Skeletal muscle satellite cell (primary cell): ENCODE measurements around the gene FOCAD. TPM values are rescaled to one million over a fixed set of nuclear protein-coding genes. Genes with fewer than 3 reads are reported as not detected.

ENCODE experiments used
- H3K27me3 ChIP-seq: 2 replicates; pipeline ENCODE4 v1.7.0; 2013; ENCODE audit warnings: low read length; ENCODE audit not compliant: control insufficient read depth, insufficient read depth
- H3K36me3 ChIP-seq: 2 replicates; pipeline ENCODE4 v1.7.0; 2013; ENCODE audit warnings: mild to moderate bottlenecking, control low read depth, low read length; ENCODE audit not compliant: insufficient read depth
- H3K4me1 ChIP-seq: 2 replicates; pipeline ENCODE4 v1.7.0; 2013; ENCODE audit warnings: low read length; ENCODE audit not compliant: control insufficient read depth, insufficient read depth
- H3K4me2 ChIP-seq: 2 replicates; pipeline ENCODE4 v1.7.0; 2013; ENCODE audit warnings: mild to moderate bottlenecking, low read length
- H3K4me3 ChIP-seq: 2 replicates; pipeline ENCODE4 v1.7.0; 2013; ENCODE audit warnings: low read length
- H3K9ac ChIP-seq: 2 replicates; pipeline ENCODE4 v1.7.0; 2013; ENCODE audit warnings: mild to moderate bottlenecking, low read depth, low read length, moderate library complexity
- H3K9me3 ChIP-seq: replicated peaks from 2 replicates; pipeline ENCODE4 v1.7.0; 2013; ENCODE audit warnings: mild to moderate bottlenecking, control low read depth, low read length
- total RNA-seq: library from RNA; depleted of rRNA; stranded (reverse); fragments of >200 nt; gene quantifications from 2 replicates; pipeline ENCODE4 v1.2.3, GENCODE V29; 2012; rRNA removed

Gene FOCAD
- 47.4 and 53.7 TPM in 2 replicates for total RNA-seq

DNA sequence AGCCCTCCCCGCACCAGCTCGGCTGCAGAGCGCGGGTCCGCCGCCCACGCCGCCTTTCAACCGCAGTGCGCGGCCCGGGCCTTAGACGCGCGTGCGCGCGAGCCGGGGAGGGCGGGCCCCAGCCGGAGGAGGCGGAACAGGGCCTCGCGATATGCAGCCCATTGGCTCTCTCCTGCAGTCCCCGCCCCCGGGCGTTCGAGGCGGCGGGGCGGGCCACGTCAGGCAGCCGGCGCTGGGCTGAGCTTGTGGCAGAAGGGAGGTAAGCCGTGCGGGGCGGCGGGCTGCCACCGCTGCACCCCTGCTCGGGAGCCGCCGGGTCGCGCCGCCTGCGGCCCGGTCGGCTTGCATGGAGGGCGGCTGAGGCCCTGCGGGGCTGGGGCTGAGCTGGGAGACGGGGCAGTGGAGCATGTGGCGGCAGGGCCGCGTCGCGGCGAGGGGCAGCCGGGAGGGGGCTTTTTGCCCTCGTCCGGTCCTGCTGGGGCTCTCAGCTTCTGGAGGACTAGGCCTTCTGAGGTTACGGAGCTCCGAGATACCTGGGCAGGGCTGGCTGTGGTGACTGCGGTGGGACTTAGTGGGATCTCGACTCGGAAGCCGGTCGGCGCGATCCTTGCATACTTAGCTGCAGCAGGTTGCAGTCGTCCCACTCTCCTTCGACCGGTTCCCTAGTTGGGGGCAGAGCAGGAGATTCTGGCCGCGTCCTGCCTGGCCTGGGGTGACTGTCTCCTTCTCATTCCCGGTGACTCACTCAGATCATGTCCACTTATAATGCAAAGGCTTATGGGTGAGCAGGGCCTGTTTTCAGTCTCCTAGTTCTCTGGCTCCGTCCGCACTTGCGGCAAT, at the start of gene FOCAD:
TSS of gene FOCAD (plus strand) at position 225 of the 840 bp plus-strand sequence. CDS start 31,095 bp downstream, outside the sequence.
- peak within 1 kb of the TSS; percentile 92 for H3K9ac ChIP-seq
- no peaks in the 10 kb centered on the region for H3K27me3 ChIP-seq
- peak within 1 kb of the TSS; percentile 88 for H3K4me3 ChIP-seq
- H3K36me3 ChIP-seq: no peaks in the 10 kb centered on the region
- peaks cover 28% of the 10 kb centered on the region for H3K4me1 ChIP-seq
- H3K9me3 ChIP-seq: no peaks in the 10 kb centered on the region
- peak within 1 kb of the TSS; percentile 97 for H3K4me2 ChIP-seq

GRCh38 chr9:20634895-20635294, 49.2 kb upstream of the FOCAD start:
- Histone ChIP-seq H3K9me3 (no peaks in the 10 kb centered on the region), H3K9ac (no peak overlapping the region), H3K36me3 (no peaks in the 10 kb centered on the region), H3K4me1 (peaks cover 5% of the 10 kb centered on the region), H3K27me3 (no peaks in the 10 kb centered on the region), H3K4me2 (no peak overlapping the region), H3K4me3 (no peak overlapping the region)

DNA sequence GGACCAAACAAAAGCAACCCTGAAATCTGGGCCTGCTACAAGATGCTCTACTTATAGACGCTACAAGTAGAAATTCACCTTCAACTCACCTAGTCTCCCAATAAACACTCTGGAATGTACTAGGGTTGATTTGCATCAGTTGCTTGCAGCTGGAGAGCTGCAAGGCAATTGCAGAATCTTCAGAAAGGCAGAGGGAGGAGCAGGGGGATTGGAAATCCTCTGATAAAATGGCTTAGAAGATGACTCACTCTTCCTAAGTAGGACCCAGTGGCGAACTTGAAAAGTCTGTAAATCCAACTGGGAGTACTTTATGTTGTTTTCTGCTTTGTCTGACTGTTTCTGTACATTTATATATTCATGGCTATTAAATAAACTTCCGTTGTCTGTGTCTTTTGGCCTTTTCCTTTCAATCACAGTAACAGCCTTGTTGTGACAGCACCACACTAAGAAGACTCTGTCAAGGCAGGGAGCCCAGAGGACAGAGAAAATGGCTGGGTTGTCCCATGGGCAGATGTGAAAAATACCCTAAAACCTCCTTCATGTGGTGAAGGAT, 47.1 kb upstream of the FOCAD start:
- Histone ChIP-seq H3K4me3 (no peak overlapping the region), H3K9ac (no peak overlapping the region), H3K4me2 (no peak overlapping the region), H3K4me1 (peaks cover 5% of the 10 kb centered on the region), H3K27me3 (no peaks in the 10 kb centered on the region), H3K36me3 (no peaks in the 10 kb centered on the region), H3K9me3 (no peaks in the 10 kb centered on the region)

- H3K36me3 ChIP-seq: no peaks in the 10 kb centered on the region
- H3K9me3 ChIP-seq: no peaks in the 10 kb centered on the region
- no peak overlapping the region for H3K9ac ChIP-seq
- no peaks in the 10 kb centered on the region for H3K4me1 ChIP-seq
- H3K27me3 ChIP-seq: no peaks in the 10 kb centered on the region
- no peak overlapping the region for H3K4me2 ChIP-seq
- no peak overlapping the region for H3K4me3 ChIP-seq
Observed at GRCh38 chr9:20640331-20641187, 43.5 kb upstream of the FOCAD start.

- Histone ChIP-seq H3K9ac (no peak overlapping the region), H3K4me1 (no peaks in the 10 kb centered on the region), H3K9me3 (no peaks in the 10 kb centered on the region), H3K36me3 (no peaks in the 10 kb centered on the region), H3K4me3 (no peak overlapping the region), H3K4me2 (no peak overlapping the region), H3K27me3 (no peaks in the 10 kb centered on the region)
Observed at GRCh38 chr9:20642045-20642444, 42.0 kb upstream of the FOCAD start.

GRCh38 chr9:20643660-20644059, 40.4 kb upstream of the FOCAD start:
- Histone ChIP-seq H3K9ac (no peak overlapping the region), H3K4me3 (no peak overlapping the region), H3K36me3 (no peaks in the 10 kb centered on the region), H3K4me1 (no peaks in the 10 kb centered on the region), H3K4me2 (no peak overlapping the region), H3K9me3 (no peaks in the 10 kb centered on the region), H3K27me3 (no peaks in the 10 kb centered on the region)

DNA sequence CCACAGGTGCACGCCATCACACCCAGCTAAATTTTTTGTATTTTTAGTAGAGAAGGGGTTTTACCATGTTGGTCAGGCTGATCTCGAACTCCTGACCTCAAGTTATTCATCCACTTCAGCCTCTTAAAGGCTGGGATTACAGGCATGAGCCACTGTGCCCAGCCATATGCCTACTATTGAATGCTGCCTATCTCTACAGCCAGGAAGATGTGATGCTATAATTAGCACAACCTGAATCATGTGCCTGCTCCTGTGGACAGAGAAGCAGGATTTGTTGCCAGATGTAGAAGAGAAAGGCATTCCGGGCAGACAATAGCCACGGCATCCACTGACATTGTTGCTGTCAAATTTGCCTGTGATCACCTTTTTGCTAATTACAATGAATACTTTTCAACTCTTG, 37.4 kb upstream of the FOCAD start:
- H3K36me3 ChIP-seq: no peaks in the 10 kb centered on the region
- no peak overlapping the region for H3K4me3 ChIP-seq
- no peaks in the 10 kb centered on the region for H3K27me3 ChIP-seq
- no peak overlapping the region for H3K4me2 ChIP-seq
- H3K9me3 ChIP-seq: no peaks in the 10 kb centered on the region
- no peak overlapping the region for H3K9ac ChIP-seq
- no peaks in the 10 kb centered on the region for H3K4me1 ChIP-seq

DNA sequence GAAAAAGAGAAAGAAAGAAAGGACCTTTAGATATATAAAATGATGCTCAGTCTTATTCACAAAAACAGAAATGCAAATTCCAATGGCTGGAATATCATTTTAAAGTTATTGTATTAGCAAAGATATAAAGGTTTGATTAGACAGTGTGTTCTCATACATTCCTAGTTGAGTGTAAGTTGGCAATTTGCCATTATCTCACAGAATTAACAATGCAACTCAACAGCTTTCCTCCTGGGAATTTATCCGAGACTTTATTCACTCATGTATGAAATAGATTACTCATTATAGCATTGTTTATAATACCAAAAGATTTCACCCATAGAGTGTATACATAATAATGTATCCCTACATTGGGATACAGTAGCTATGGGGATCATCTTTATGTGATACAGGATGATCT, 34.7 kb upstream of the FOCAD start:
- no peaks in the 10 kb centered on the region for H3K27me3 ChIP-seq
- H3K4me2 ChIP-seq: no peak overlapping the region
- H3K9ac ChIP-seq: no peak overlapping the region

GRCh38 chr9:20650313-20650712, 33.7 kb upstream of the FOCAD start:
- Histone ChIP-seq H3K36me3 (no peaks in the 10 kb centered on the region), H3K4me3 (no peak overlapping the region), H3K4me2 (no peak overlapping the region), H3K9me3 (no peaks in the 10 kb centered on the region), H3K9ac (no peak overlapping the region), H3K27me3 (no peaks in the 10 kb centered on the region), H3K4me1 (no peaks in the 10 kb centered on the region)

More for the DNA sequence above, 34.7 kb upstream of the FOCAD start:
- no peaks in the 10 kb centered on the region for H3K9me3 ChIP-seq
- H3K4me1 ChIP-seq: no peaks in the 10 kb centered on the region
- H3K4me3 ChIP-seq: no peak overlapping the region
- no peaks in the 10 kb centered on the region for H3K36me3 ChIP-seq

GRCh38 chr9:20650750-20651299, 33.2 kb upstream of the FOCAD start:
- Histone ChIP-seq H3K9ac (no peak overlapping the region), H3K36me3 (no peaks in the 10 kb centered on the region), H3K9me3 (no peaks in the 10 kb centered on the region), H3K27me3 (no peaks in the 10 kb centered on the region), H3K4me3 (no peak overlapping the region), H3K4me1 (no peaks in the 10 kb centered on the region), H3K4me2 (no peak overlapping the region)

DNA sequence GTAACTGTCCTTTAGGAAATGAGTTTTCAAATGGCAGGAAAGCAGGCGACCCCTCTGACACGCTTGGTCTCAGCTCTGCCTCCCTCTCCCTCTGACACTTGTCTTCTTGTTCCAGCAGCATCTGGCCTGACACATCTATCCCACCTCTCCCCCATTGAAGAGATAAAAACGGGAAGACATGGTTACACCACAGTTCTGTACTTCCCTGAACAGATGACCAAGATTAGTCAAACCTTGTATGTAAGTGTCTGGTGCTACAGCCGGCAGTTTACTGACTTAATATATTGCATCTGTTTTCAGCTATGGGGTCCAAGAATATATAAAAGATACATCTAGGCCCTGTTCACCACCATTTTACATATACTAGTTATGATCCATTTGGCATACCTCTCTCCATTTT, 32.1 kb upstream of the FOCAD start:
- Histone ChIP-seq H3K4me1 (no peaks in the 10 kb centered on the region), H3K4me2 (no peak overlapping the region), H3K9me3 (no peaks in the 10 kb centered on the region), H3K36me3 (no peaks in the 10 kb centered on the region), H3K27me3 (no peaks in the 10 kb centered on the region), H3K9ac (no peak overlapping the region), H3K4me3 (no peak overlapping the region)
